HCT116 (cell line): ENCODE measurements around the gene POC1A.

ENCODE experiments used
- ATF3 ChIP-seq: IDR thresholded peaks from 2 replicates; pipeline ENCODE4 v1.6.1; 2012
- CEBPB ChIP-seq: IDR thresholded peaks from 2 replicates; pipeline ENCODE4 v1.6.1; 2012; ENCODE audit warnings: low read depth
- CTCF ChIP-seq, 3 experiments: fragments of 200-600 bp in 1 of 3; sonication (generic) in 1 of 3; IDR thresholded peaks in 2 of 3; conservative IDR thresholded peaks in 1 of 3; 2 replicates each; pipeline ENCODE4 v1.5.1; 2012 to 2017; ENCODE audit warnings: low read depth in 2 of 3, low read length in 2 of 3, antibody characterized with exemption in 1 of 3, borderline replicate concordance in 1 of 3, control low read depth in 1 of 3, mild to moderate bottlenecking in 1 of 3, mixed read lengths in 1 of 3, mixed run types in 1 of 3, moderate library complexity in 1 of 3; ENCODE audit not compliant: insufficient read depth in 1 of 3
- EZH2 ChIP-seq: fragments of 200-600 bp; sonication (generic); IDR thresholded peaks from 2 replicates; pipeline ENCODE4 v1.6.1; 2017; ENCODE audit warnings: antibody characterized with exemption, mixed run types
- POLR2A ChIP-seq: IDR thresholded peaks from 2 replicates; pipeline ENCODE4 v1.7.0; 2011; ENCODE audit warnings: borderline replicate concordance; ENCODE audit not compliant: insufficient read depth, insufficient read length; ENCODE audit errors: extremely low read depth
- POLR2AphosphoS5 ChIP-seq: IDR thresholded peaks from 2 replicates; pipeline ENCODE4 v1.6.1; 2011; ENCODE audit warnings: mild to moderate bottlenecking, low read depth, low read length, moderate library complexity
- REST ChIP-seq: IDR thresholded peaks from 2 replicates; pipeline ENCODE4 v1.6.1; 2012; ENCODE audit warnings: low read depth
- TCF7L2 ChIP-seq: IDR thresholded peaks from 2 replicates; pipeline ENCODE4 v1.7.0; 2011; ENCODE audit warnings: borderline replicate concordance, inconsistent platforms; ENCODE audit not compliant: insufficient read depth, insufficient read length; ENCODE audit errors: extremely low read depth
- ZBTB33 ChIP-seq: IDR thresholded peaks from 2 replicates; pipeline ENCODE4 v1.6.1; 2011; ENCODE audit warnings: mild to moderate bottlenecking, low read length, moderate library complexity; ENCODE audit not compliant: insufficient replicate concordance; ENCODE audit errors: extremely low read depth

- TF ChIP-seq POLR2A: no peak
- no peak for TF ChIP-seq CTCF (IDR thresholded peaks at IDR 0.05 in 2 of 3, conservative IDR thresholded peaks at IDR 0.05 in 1 of 3; ENCODE audit: borderline replicate concordance in 1 of 3, insufficient read depth in 1 of 3, low read depth in 2 of 3, low read length in 2 of 3)
- TF ChIP-seq CEBPB: no peak
- no peak for TF ChIP-seq ZBTB33
- TF ChIP-seq POLR2AphosphoS5: no peak
- no peak for TF ChIP-seq REST
- no peak for TF ChIP-seq EZH2
- TF ChIP-seq TCF7L2: no peak
- no peak for TF ChIP-seq ATF3
Observed at GRCh38 chr3:52141751-52142150, 12.5 kb downstream of the POC1A start.
